CD14-positive monocyte (primary cell): ENCODE measurements around the gene NCCRP1. TPM values are rescaled to one million over a fixed set of nuclear protein-coding genes. Genes with fewer than 3 reads are reported as not detected.

Experiments used
- DNase-seq, 3 donors: peaks; one replicate each; pipeline ENCODE4 v3.0.0-alpha.2; 2011 to 2022
- H2AFZ ChIP-seq: 2 replicates; pipeline ENCODE4 v1.6.0; 2012; ENCODE audit warnings: mild to moderate bottlenecking, low read depth, low read length, inconsistent platforms; ENCODE audit not compliant: insufficient read depth, poor library complexity, severe bottlenecking
- H3K27ac ChIP-seq, 2 donors: 1 replicate in 1 of 2; 2 replicates in 1 of 2; pipeline ENCODE4 v1.5.1; 2012 to 2013; ENCODE audit warnings: low read length in 2 of 2, control low read depth in 1 of 2, inconsistent platforms in 1 of 2, low read depth in 1 of 2, mild to moderate bottlenecking in 1 of 2
- H3K27me3 ChIP-seq, 2 donors: one replicate each; pipeline versions ENCODE4 v1.6.0 to v1.6.1; 2011 to 2013; ENCODE audit warnings: low read length in 2 of 2; ENCODE audit not compliant: control insufficient read depth in 2 of 2, insufficient read depth in 2 of 2
- H3K36me3 ChIP-seq, 2 donors: replicated peaks in 1 of 2; 1 replicate in 1 of 2; 2 replicates in 1 of 2; pipeline versions ENCODE4 v1.5.1 to v1.6.1; 2012 to 2013; ENCODE audit warnings: low read length in 2 of 2, control low read depth in 1 of 2, inconsistent platforms in 1 of 2, mild to moderate bottlenecking in 1 of 2; ENCODE audit not compliant: insufficient read depth in 2 of 2, control insufficient read depth in 1 of 2
- H3K4me1 ChIP-seq, 2 donors: 1 replicate in 1 of 2; 2 replicates in 1 of 2; pipeline versions ENCODE4 v1.5.1 to v1.6.1; 2012 to 2013; ENCODE audit warnings: low read length in 2 of 2, control low read depth in 1 of 2, inconsistent platforms in 1 of 2, mild to moderate bottlenecking in 1 of 2, moderate library complexity in 1 of 2; ENCODE audit not compliant: insufficient read depth in 2 of 2, control insufficient read depth in 1 of 2
- H3K4me2 ChIP-seq: replicated peaks from 2 replicates; pipeline ENCODE3; 2012; ENCODE audit warnings: low read length, moderate library complexity, mild to moderate bottlenecking; ENCODE audit not compliant: poor library complexity, severe bottlenecking; ENCODE audit errors: extremely low read depth
- H3K4me3 ChIP-seq, 3 experiments: fragments of 200-600 bp in 1 of 3; sonication (generic) in 1 of 3; replicated peaks in 1 of 3; 1 replicate in 2 of 3; 2 replicates in 1 of 3; pipeline ENCODE4 v1.5.1; 2011 to 2013; ENCODE audit warnings: low read length in 3 of 3, mild to moderate bottlenecking in 3 of 3, control low read depth in 2 of 3, low read depth in 2 of 3, inconsistent platforms in 1 of 3, moderate library complexity in 1 of 3
- H3K79me2 ChIP-seq: 2 replicates; pipeline ENCODE4 v1.6.0; 2012; ENCODE audit warnings: mild to moderate bottlenecking, control low read depth, inconsistent platforms, low read length, moderate library complexity; ENCODE audit not compliant: insufficient read depth
- H3K9ac ChIP-seq: 2 replicates; pipeline ENCODE4 v1.6.0; 2017; ENCODE audit warnings: low read length, mild to moderate bottlenecking; ENCODE audit not compliant: insufficient read depth, poor library complexity, severe bottlenecking
- H3K9me3 ChIP-seq, 2 donors: replicated peaks in 1 of 2; 1 replicate in 1 of 2; 2 replicates in 1 of 2; pipeline versions ENCODE4 v1.5.1 to v1.6.1; 2012 to 2013; ENCODE audit warnings: low read length in 2 of 2, control low read depth in 1 of 2; ENCODE audit not compliant: control insufficient read depth in 1 of 2, insufficient read depth in 1 of 2
- H4K20me1 ChIP-seq: 2 replicates; pipeline ENCODE4 v1.6.0; 2012; ENCODE audit warnings: mild to moderate bottlenecking, low read length, control low read depth, moderate library complexity; ENCODE audit not compliant: insufficient read depth
- H3K27ac Mint-ChIP-seq, 7 donors: one replicate each; pipeline ENCODE4 v1.8.0; 2020; ENCODE audit warnings: mild to moderate bottlenecking in 7 of 7, mixed read lengths in 7 of 7, moderate library complexity in 6 of 7, inconsistent platforms in 2 of 7
- H3K27me3 Mint-ChIP-seq, 3 donors: one replicate each; pipeline ENCODE4 v1.8.0; 2021 to 2022; ENCODE audit warnings: low read depth in 3 of 3, mild to moderate bottlenecking in 3 of 3, mixed read lengths in 3 of 3, moderate library complexity in 3 of 3, inconsistent platforms in 1 of 3
- H3K36me3 Mint-ChIP-seq, 2 donors: one replicate each; pipeline ENCODE4 v1.8.0; 2020; ENCODE audit warnings: mixed read lengths in 2 of 2, inconsistent platforms in 1 of 2, mild to moderate bottlenecking in 1 of 2
- H3K4me1 Mint-ChIP-seq: one replicate; pipeline ENCODE4 v1.8.0; 2020; ENCODE audit warnings: mild to moderate bottlenecking, mixed read lengths
- H3K4me3 Mint-ChIP-seq, 2 donors: one replicate each; pipeline ENCODE4 v1.8.0; 2020; ENCODE audit warnings: mild to moderate bottlenecking in 2 of 2, mixed read lengths in 2 of 2, moderate library complexity in 1 of 2
- H3K9me3 Mint-ChIP-seq, 7 donors: one replicate each; pipeline ENCODE4 v1.8.0; 2020 to 2022; ENCODE audit warnings: mixed read lengths in 7 of 7, mild to moderate bottlenecking in 6 of 7, moderate library complexity in 6 of 7, inconsistent platforms in 2 of 7
- CTCF ChIP-seq: fragments of 200-600 bp; IDR thresholded peaks from one replicate; pipeline ENCODE4 v1.8.0; 2022; ENCODE audit warnings: antibody characterized with exemption, mild to moderate bottlenecking
- WGBS: methylation state at CpG from one replicate; pipeline ENCODE4 v1.1.5; 2013; ENCODE audit warnings: missing lambda C conversion rate; ENCODE audit not compliant: insufficient coverage; 5-methylcytosine and 5-hydroxymethylcytosine counted together
- intact Hi-C, 2 donors: fragments of 100-400 bp; cut with micrococcal nuclease; formaldehyde crosslinking; loops; one replicate each; pipeline versions ENCODE4 v1.15.0 to v1.15.1; 2023
- polyA plus RNA-seq, 3 donors: library from polyadenylated mRNA; depleted of rRNA in 1 of 3; unstranded in 2 of 3; stranded (reverse) in 1 of 3; fragments of 300-500 nt in 2 of 3; fragments of >200 nt in 1 of 3; fragmentation: Illumina TruSeq in 2 of 3; gene quantifications; 1 replicate in 2 of 3; 2 replicates in 1 of 3; pipeline ENCODE4 v1.2.3, GENCODE V29; 2012 to 2021

NCCRP1 gene
- polyA plus RNA-seq, 3 donors: not detected

GRCh38 chr19:39154100-39154628 lies 42.6 kb upstream of the NCCRP1 start:
- Histone ChIP-seq H3K4me3 (no peak overlapping the region), H3K79me2 (peaks cover 18% of the 10 kb centered on the region), H3K27ac (no peak overlapping the region), H3K27me3 (no peaks in the 10 kb centered on the region), H2AFZ (no peak overlapping the region), H3K4me1 (no peaks in the 10 kb centered on the region), H4K20me1 (peaks cover 9% of the 10 kb centered on the region), H3K9me3 (no peaks in the 10 kb centered on the region), H3K36me3 (no peaks in the 10 kb centered on the region), H3K4me2 (no peak overlapping the region), H3K9ac (no peak overlapping the region)
- no peak for TF ChIP-seq CTCF
- H3K27ac Mint-ChIP-seq: no peak overlapping the region
- H3K36me3 Mint-ChIP-seq: peaks cover 0 to 3% of the 10 kb centered on the region in 2 donors
- H3K4me3 Mint-ChIP-seq: no peak overlapping the region
- DNase-seq: no peak
- intact Hi-C loops: no loop called here
- 97% methylated on average over 12 of the region's 13 CpGs for WGBS
- H3K9me3 Mint-ChIP-seq: no peaks in the 10 kb centered on the region
- H3K27me3 Mint-ChIP-seq: no peaks in the 10 kb centered on the region
- no peaks in the 10 kb centered on the region for H3K4me1 Mint-ChIP-seq

GRCh38 chr19:39154629-39155100 lies 42.1 kb upstream of the NCCRP1 start:
- intact Hi-C loops: no loop called here
- 88% methylated on average over 6 of the region's 11 CpGs for WGBS
- Histone ChIP-seq H4K20me1 (peaks cover 9% of the 10 kb centered on the region), H2AFZ (no peak overlapping the region), H3K36me3 (no peaks in the 10 kb centered on the region), H3K4me2 (no peak overlapping the region), H3K4me1 (no peaks in the 10 kb centered on the region), H3K27me3 (no peaks in the 10 kb centered on the region), H3K27ac (no peak overlapping the region), H3K9ac (no peak overlapping the region), H3K9me3 (no peaks in the 10 kb centered on the region), H3K4me3 (no peak overlapping the region), H3K79me2 (peaks cover 18% of the 10 kb centered on the region)
- Mint-ChIP-seq H3K27me3 (no peaks in the 10 kb centered on the region), H3K36me3 (peaks cover 0 to 3% of the 10 kb centered on the region in 2 donors), H3K4me3 (no peak overlapping the region), H3K27ac (peak overlapping the region in 1 of 7 donors; percentile 44), H3K4me1 (no peaks in the 10 kb centered on the region), H3K9me3 (no peaks in the 10 kb centered on the region)
- DNase-seq: no peak
- no peak for TF ChIP-seq CTCF
